ENCODE data around the gene SLC25A34. TPM values are rescaled to one million over a fixed set of nuclear protein-coding genes. Genes with fewer than 3 reads are reported as not detected.
A peak's percentile ranks its signal among the peaks of the same experiment; 100 is the strongest.

Gene SLC25A34
- polyA plus RNA-seq, 1 experiment = 0.46 TPM

DNA sequence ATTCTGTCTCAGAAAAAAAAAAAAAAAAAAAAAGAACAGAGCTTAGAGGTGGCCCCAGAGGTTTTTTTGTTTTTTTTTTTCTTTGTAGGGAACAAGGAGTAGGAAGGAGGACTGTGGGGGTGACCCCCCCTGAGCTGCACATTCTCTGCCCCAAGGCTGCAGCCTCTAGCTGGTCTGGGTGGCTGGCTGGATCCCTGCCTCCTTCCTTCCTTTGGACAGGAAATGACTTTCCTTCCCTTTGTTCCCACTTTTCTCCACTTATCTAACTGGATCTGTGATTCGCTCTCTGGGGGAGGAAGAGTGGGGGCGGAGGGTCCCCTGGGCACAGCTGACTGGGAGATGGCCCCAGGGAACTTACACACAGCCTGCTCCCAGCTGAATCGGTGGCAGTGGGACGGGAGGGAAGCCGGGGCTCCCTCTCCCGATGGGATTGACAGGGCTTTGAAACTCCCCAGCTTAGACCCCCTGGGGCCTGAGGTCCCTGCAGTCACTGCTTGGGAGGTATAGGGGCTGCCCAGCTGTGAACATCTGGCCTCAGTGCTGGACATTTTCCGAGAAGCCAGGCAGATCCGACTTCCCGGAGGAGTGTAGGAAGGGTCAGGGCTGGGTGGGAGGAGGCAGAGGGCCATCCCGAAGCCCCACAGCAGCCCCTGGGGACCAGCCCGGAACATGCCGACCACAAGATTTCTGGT is 24.6 kb downstream of the SLC25A34 start:
- peak overlapping the region; percentile 93 for H3K27ac ChIP-seq (ENCODE audit: low read depth, low read length)
- ChIA-PET POLR2A (interaction anchor here (0.6 to 1.6 kb wide), 11 partner anchors 8 to 730 kb away, joined by 3 to 4 read pairs (median 3); partner anchors contain the start of gene DDI2), CTCF (interaction anchor here (0.6 to 1.5 kb wide), 5 partner anchors 14 to 71 kb away, joined by 3 to 8 read pairs (median 4); no protein-coding TSS in a partner anchor)
- TF ChIP-seq, protein P1, sequence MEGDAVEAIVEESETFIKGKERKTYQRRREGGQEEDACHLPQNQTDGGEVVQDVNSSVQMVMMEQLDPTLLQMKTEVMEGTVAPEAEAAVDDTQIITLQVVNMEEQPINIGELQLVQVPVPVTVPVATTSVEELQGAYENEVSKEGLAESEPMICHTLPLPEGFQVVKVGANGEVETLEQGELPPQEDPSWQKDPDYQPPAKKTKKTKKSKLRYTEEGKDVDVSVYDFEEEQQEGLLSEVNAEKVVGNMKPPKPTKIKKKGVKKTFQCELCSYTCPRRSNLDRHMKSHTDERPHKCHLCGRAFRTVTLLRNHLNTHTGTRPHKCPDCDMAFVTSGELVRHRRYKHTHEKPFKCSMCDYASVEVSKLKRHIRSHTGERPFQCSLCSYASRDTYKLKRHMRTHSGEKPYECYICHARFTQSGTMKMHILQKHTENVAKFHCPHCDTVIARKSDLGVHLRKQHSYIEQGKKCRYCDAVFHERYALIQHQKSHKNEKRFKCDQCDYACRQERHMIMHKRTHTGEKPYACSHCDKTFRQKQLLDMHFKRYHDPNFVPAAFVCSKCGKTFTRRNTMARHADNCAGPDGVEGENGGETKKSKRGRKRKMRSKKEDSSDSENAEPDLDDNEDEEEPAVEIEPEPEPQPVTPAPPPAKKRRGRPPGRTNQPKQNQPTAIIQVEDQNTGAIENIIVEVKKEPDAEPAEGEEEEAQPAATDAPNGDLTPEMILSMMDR (IDR thresholded peaks at IDR 0.05; ENCODE audit: low read depth, low read length) = no peak
- peaks cover 3% of the 10 kb centered on the region; the same call in 1 of the 2 replicates for H3K9me3 ChIP-seq (ENCODE audit: control insufficient read depth, insufficient read depth, low read length)
- no peaks in the 10 kb centered on the region for H3K27me3 ChIP-seq (ENCODE audit: control insufficient read depth, insufficient read depth, low read length)
- DNase-seq (ENCODE audit: low read depth, low spot score) = peak; percentile 41
- peak overlapping the region; percentile 84 for H3K4me3 ChIP-seq (ENCODE audit: low read depth, low read length)

DNA sequence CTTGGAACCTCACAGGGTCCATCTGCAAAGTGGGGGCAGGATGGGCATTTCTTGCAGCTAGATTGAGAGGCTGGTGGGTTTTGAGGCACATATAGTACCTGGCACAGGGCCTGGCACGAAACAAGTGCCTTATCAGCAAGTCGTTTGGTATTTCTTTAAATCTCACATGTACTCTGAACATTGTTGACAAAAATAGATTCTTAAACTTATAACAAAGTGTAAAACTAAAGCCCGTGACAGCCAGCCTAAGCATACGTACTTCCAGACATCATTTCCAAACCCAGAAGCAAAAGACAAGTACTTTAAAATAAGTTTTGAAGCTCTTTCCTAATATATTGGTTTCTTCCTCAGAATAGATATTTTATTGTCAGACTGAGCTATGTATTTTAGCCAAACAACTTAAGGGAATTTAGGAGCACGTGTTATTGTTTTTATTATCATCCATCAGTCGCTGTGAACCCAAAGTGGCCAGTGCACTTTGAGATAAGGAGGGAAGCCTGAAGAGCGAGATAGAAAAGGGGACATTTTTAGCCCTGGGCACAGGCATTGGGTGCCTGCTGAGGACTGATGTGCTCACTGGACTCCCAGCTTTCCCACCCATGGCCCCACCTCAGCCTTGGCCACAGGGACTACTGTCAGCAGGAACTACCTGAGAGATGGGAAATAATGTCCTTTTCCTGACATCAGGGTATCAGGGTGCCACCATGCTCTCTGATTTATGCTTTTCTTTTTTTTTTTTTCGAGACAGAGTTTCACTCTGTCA is 25.5 kb downstream of the SLC25A34 start:
- no peak for DNase-seq (ENCODE audit: low read depth, low spot score)
- Histone ChIP-seq H3K27me3 (ENCODE audit: control insufficient read depth, insufficient read depth, low read length) (no peaks in the 10 kb centered on the region), H3K4me3 (ENCODE audit: low read depth, low read length) (peak overlapping the region; percentile 84), H3K9me3 (ENCODE audit: control insufficient read depth, insufficient read depth, low read length) (peaks cover 3% of the 10 kb centered on the region; the same call in 1 of the 2 replicates), H3K27ac (ENCODE audit: low read depth, low read length) (peak overlapping the region; percentile 93)
- ChIA-PET POLR2A (interaction anchor here (0.7 to 1.6 kb wide), 3 partner anchors 25 to 145 kb away, joined by 3 to 4 read pairs (median 3); no protein-coding TSS in a partner anchor), CTCF (interaction anchor here (0.7 to 1.3 kb wide), 5 partner anchors 10 to 97 kb away, joined by 3 to 8 read pairs (median 3); no protein-coding TSS in a partner anchor)
- TF ChIP-seq, protein P1 (IDR thresholded peaks at IDR 0.05; ENCODE audit: low read depth, low read length) = no peak

DNA sequence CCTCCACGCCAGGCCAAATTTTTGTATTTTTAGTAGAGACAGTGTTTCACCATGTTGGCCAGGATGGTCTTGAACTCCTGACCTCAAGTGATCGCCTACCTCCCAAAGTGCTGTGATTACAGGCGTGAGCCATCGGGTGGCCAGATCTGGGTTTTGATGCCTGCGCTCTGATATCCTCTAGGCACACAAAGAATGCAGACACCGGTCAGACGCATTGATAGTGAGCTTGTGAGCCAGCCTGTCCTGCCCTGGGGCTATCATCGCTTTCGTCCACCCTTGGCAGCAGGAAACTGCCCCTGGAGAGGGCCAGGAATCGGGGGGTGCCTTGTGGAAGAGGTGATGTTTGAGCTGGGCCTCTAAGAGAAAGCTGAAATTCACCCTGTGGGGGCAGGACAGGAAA is 26.5 kb downstream of the SLC25A34 start:
- ChIA-PET POLR2A (no interaction called here), CTCF (interaction anchor here (0.6 kb wide), 1 partner anchor 8 kb away, joined by 3 read pairs; no protein-coding TSS in a partner anchor)
- DNase-seq (ENCODE audit: low read depth, low spot score) = no peak
- Histone ChIP-seq H3K27ac (ENCODE audit: low read depth, low read length) (no peak overlapping the region), H3K9me3 (ENCODE audit: control insufficient read depth, insufficient read depth, low read length) (peaks cover 3% of the 10 kb centered on the region; the same call in 1 of the 2 replicates), H3K27me3 (ENCODE audit: control insufficient read depth, insufficient read depth, low read length) (no peaks in the 10 kb centered on the region), H3K4me3 (ENCODE audit: low read depth, low read length) (no peak overlapping the region)
- TF ChIP-seq, protein P1 (IDR thresholded peaks at IDR 0.05; ENCODE audit: low read depth, low read length) = no peak

DNA sequence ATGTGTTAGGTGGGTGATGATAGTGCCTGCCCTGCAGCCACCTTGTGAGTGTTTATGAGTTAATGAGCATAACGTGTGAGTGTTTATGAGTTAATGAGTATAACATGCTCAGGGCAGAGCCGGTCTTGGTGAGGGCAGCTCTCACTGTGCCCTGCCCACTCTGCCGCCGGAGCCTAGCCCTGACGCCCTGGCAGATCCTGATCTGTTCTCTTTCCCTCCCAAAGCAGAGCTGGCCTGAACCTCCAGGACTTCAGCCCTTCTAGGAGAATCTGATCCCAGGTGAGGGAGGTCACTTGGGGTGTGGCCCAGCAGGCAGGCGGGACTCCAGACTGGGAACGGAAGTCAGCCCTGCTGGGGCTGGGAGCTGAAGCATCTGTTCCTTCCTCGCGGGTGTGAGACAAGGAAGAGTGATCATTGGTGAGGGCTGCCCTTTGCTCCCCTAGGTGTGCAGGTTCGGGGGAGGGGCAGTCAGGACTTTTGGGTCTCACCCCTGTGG is 28.3 kb downstream of the SLC25A34 start:
- TF ChIP-seq, protein P1 (IDR thresholded peaks at IDR 0.05; ENCODE audit: low read depth, low read length) = no peak
- Histone ChIP-seq H3K27me3 (ENCODE audit: control insufficient read depth, insufficient read depth, low read length) (no peaks in the 10 kb centered on the region), H3K9me3 (ENCODE audit: control insufficient read depth, insufficient read depth, low read length) (peaks cover 1% of the 10 kb centered on the region; the same call in 1 of the 2 replicates), H3K4me3 (ENCODE audit: low read depth, low read length) (no peak overlapping the region), H3K27ac (ENCODE audit: low read depth, low read length) (no peak overlapping the region)
- ChIA-PET CTCF (interaction anchor here (0.9 kb wide), 1 partner anchor 168 kb away, joined by 4 read pairs; no protein-coding TSS in a partner anchor), POLR2A (no interaction called here)
- no peak for DNase-seq (ENCODE audit: low read depth, low spot score)

Data from AG04450 (cell line).